Progenitor cell of endocrine pancreas (in vitro differentiated cells): ENCODE results near the gene VRK2. TPM values are rescaled to one million over a fixed set of nuclear protein-coding genes. Genes with fewer than 3 reads are reported as not detected.

Experiments used
- DNase-seq: peaks from one replicate; pipeline ENCODE4 v3.0.0; 2021; ENCODE audit warnings: low spot score; ENCODE audit not compliant: unreplicated experiment
- H3K27ac Mint-ChIP-seq: 2 replicates; pipeline ENCODE4 v1.8.0; 2021; ENCODE audit warnings: mild to moderate bottlenecking, moderate library complexity, mixed read lengths
- H3K27me3 Mint-ChIP-seq: 2 replicates; pipeline ENCODE4 v1.8.0; 2021; ENCODE audit warnings: mixed read lengths
- H3K36me3 Mint-ChIP-seq: 2 replicates; pipeline ENCODE4 v1.8.0; 2022; ENCODE audit warnings: mixed read lengths; ENCODE audit not compliant: insufficient read depth
- H3K4me1 Mint-ChIP-seq: 2 replicates; pipeline ENCODE4 v1.8.0; 2021; ENCODE audit warnings: low read depth, mixed read lengths
- H3K4me3 Mint-ChIP-seq: 2 replicates; pipeline ENCODE4 v1.8.0; 2021; ENCODE audit warnings: low read depth, mild to moderate bottlenecking, moderate library complexity, mixed read lengths
- H3K9me3 Mint-ChIP-seq: 2 replicates; pipeline ENCODE4 v1.8.0; 2021; ENCODE audit warnings: low read depth, mixed read lengths
- total RNA-seq: library from RNA; stranded (reverse); gene quantifications from 2 replicates; pipeline ENCODE4 v1.2.1, GENCODE V29; 2021
- TF ChIP-seq, protein P1 (sequence below): fragments of 200-600 bp; sonication (generic); IDR thresholded peaks from one replicate; pipeline ENCODE4 v1.5.0; 2021; ENCODE audit warnings: antibody characterized with exemption, mild to moderate bottlenecking; ENCODE audit not compliant: unreplicated experiment

Gene VRK2
- total RNA-seq, 1 donor from 2014 or later = 22.7 TPM

DNA sequence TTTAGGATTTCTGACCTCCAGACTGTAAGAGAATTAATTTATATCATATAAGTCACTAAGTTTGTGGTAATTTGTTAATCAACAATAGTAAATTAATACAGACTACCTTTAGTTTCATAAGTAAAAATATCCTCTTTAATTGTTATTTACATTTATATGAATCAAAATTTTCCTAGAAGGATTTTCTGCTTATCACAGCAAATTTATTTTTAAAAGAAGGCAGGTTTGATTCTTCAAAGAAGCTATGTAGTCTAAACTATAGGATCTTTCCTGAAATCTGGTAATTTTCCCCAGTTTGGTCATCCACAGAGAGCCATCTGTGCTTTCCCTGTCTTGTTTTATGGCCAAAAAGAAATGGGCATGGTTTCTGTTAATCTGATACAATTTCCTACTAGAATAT lies 13.1 kb upstream of the VRK2 start:
- no peak for DNase-seq
- Mint-ChIP-seq H3K36me3 (no peaks in the 10 kb centered on the region), H3K27me3 (no peaks in the 10 kb centered on the region), H3K4me1 (no peaks in the 10 kb centered on the region), H3K9me3 (peaks cover 4% of the 10 kb centered on the region), H3K27ac (no peak overlapping the region), H3K4me3 (no peak overlapping the region)
- TF ChIP-seq, protein P1, sequence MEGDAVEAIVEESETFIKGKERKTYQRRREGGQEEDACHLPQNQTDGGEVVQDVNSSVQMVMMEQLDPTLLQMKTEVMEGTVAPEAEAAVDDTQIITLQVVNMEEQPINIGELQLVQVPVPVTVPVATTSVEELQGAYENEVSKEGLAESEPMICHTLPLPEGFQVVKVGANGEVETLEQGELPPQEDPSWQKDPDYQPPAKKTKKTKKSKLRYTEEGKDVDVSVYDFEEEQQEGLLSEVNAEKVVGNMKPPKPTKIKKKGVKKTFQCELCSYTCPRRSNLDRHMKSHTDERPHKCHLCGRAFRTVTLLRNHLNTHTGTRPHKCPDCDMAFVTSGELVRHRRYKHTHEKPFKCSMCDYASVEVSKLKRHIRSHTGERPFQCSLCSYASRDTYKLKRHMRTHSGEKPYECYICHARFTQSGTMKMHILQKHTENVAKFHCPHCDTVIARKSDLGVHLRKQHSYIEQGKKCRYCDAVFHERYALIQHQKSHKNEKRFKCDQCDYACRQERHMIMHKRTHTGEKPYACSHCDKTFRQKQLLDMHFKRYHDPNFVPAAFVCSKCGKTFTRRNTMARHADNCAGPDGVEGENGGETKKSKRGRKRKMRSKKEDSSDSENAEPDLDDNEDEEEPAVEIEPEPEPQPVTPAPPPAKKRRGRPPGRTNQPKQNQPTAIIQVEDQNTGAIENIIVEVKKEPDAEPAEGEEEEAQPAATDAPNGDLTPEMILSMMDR = no peak

GRCh38 chr2:58035352-58035751 lies 11.3 kb upstream of the VRK2 start:
- Mint-ChIP-seq H3K9me3 (peaks cover 5% of the 10 kb centered on the region), H3K27me3 (no peaks in the 10 kb centered on the region), H3K36me3 (no peaks in the 10 kb centered on the region), H3K4me1 (no peaks in the 10 kb centered on the region), H3K27ac (no peak overlapping the region), H3K4me3 (no peak overlapping the region)
- TF ChIP-seq, protein P1 = no peak
- no peak for DNase-seq

- H3K9me3 Mint-ChIP-seq = peaks cover 5% of the 10 kb centered on the region
- no peaks in the 10 kb centered on the region for H3K27me3 Mint-ChIP-seq
- no peak overlapping the region for H3K4me3 Mint-ChIP-seq
- H3K36me3 Mint-ChIP-seq = no peaks in the 10 kb centered on the region
- no peak overlapping the region for H3K27ac Mint-ChIP-seq
- TF ChIP-seq, protein P1 = no peak
- H3K4me1 Mint-ChIP-seq = peaks cover 9% of the 10 kb centered on the region
- DNase-seq = no peak
Measured at GRCh38 chr2:58039170-58039611, 7.4 kb upstream of the VRK2 start.

DNA sequence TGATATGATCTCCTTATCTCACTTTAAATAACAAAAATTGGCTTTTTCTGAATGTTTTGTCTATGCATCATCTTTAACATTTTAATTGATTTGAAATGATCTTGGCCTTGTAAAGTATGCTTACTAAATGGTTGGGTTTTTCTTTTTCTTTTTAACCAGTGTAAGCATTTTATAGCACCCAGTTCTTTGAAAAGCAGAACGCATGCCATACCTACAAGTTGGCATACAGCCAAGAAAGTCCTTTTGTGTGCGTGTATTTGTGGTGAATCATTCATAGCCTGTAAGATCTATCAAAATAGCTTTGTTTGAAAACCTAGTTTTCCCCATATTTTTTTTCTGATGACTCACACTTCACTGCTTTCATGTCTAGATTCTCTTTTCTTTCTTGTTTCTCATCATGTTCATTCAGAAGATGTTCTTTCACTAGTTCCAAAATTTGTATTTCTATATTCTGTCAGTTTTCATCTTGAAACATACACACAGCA lies 4.1 kb upstream of the VRK2 start:
- no peak for DNase-seq
- Mint-ChIP-seq H3K27me3 (no peaks in the 10 kb centered on the region), H3K4me1 (peaks cover 13% of the 10 kb centered on the region), H3K36me3 (no peaks in the 10 kb centered on the region), H3K27ac (no peak overlapping the region), H3K9me3 (peaks cover 5% of the 10 kb centered on the region), H3K4me3 (no peak overlapping the region)
- TF ChIP-seq, protein P1 = no peak

GRCh38 chr2:58044145-58044544 lies 2.5 kb upstream of the VRK2 start:
- no peaks in the 10 kb centered on the region for H3K36me3 Mint-ChIP-seq
- H3K4me1 Mint-ChIP-seq = peaks cover 14% of the 10 kb centered on the region
- TF ChIP-seq, protein P1 = no peak
- no peak overlapping the region for H3K27ac Mint-ChIP-seq
- no peak overlapping the region for H3K4me3 Mint-ChIP-seq
- H3K27me3 Mint-ChIP-seq = no peaks in the 10 kb centered on the region
- H3K9me3 Mint-ChIP-seq = no peaks in the 10 kb centered on the region
- DNase-seq = no peak
